DMS 273 (cell line): ENCODE measurements around the gene UQCRC2.
A peak's percentile ranks its signal among the peaks of the same experiment; 100 is the strongest.
"Not testable (repeated sequence)": the region's sequence is repeated elsewhere in the genome, so short reads cannot be mapped to it uniquely, and the experiment has no call there.

Experiments
- DNase-seq: peaks from one replicate; lab custom pipeline; 2025; ENCODE audit not compliant: unreplicated experiment; lab: John Stamatoyannopoulos, UW

The UQCRC2 gene

DNA sequence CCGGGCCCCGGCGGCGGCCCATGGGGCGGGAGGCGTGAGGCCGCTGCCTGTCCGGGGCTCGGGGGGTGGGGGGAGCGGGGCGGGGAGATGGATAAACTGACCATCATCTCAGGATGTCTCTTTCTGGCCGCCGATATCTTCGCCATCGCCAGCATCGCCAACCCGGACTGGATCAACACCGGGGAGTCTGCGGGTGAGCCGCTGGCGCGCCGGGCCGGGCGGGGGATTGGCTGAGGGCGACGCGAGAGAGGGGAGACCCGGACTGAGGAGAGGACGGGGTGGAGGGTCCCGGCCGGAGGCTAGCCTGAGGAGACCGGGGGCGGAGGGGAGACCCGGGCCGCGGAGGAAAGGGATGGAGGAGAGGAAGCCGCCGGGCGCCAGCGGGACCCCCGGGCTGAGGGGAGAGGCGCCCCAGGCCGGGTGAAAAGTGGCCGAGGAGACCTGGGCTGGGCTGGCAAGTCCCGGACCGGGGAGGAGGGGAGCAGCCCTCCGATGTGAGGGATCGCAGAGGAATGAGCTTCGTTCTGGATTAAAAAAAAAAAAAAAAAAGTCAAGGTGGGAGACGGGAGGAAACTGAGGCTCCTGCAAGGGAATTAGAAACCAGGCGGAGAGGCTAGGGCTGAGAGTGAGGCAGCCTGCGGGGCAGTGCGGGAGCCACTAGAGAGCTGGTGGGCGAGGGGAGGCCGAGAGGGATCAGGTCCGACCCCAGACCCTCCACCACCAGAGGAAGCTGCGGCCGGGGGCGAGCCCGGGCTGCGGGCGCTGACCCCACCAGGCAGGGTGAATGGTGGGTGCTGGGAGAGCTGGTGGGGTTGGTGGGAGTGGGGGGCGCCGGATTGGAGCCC lies 55.3 kb downstream of the UQCRC2 start:
- peak; percentile 57 for DNase-seq

DNA sequence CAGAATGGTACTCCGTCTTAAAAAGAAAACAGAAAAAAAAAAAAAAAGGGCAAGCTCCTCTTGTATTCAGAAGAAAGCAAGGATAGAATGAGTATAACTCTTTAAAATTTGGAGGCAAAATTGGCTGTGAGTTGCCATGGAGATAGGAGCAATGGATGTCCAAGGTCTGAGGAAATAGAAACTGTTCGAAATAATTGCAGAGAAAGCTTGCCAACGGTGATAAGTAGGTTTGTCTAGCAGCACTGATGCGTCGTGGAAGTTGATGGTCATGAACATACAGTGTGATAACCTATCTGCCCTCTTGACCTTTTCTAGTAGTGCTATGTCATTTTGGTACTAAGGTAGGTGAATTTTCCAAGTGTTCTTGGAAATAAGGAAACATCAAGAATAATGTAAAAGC lies 57.7 kb downstream of the UQCRC2 start:
- no peak for DNase-seq

DNA sequence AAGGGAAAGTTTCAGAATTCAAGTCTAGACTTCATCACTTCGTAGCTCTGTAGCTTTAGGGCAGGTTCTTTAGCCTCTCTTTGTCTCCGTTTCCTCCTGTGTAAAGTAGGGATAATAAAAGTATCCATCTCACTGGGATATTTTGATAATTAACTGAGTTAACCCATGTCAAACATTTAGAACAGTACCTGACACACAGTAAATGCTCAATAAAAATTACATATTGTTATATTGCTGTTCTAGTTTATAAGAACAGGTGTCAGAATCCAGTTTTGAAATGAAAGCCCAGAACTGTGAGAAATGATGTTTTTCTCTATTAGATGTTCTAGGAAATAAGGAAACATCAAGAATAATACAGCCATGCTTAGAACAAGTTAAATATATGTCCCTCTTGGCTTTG lies 59.1 kb downstream of the UQCRC2 start:
- DNase-seq, result no peak

DNA sequence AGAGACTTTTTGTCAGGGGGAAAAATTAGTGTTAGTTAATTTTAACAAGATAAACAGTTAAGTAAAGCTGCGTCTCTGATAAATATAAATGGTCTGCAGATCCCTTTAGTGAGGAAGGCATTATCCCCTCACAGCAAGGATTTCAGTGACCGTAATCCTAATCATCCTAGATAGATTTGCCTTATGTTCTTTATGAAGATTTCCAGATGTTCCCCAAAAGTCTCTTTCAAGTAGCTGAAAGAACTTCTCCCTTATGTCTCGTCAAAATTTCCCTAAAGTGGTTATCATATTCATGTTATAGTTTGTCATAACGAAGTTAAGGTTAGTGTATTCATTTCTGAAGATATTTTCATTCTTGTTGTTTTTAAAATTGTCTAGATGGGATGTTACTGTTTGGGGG lies 60.3 kb downstream of the UQCRC2 start:
- DNase-seq, result no peak

DNA sequence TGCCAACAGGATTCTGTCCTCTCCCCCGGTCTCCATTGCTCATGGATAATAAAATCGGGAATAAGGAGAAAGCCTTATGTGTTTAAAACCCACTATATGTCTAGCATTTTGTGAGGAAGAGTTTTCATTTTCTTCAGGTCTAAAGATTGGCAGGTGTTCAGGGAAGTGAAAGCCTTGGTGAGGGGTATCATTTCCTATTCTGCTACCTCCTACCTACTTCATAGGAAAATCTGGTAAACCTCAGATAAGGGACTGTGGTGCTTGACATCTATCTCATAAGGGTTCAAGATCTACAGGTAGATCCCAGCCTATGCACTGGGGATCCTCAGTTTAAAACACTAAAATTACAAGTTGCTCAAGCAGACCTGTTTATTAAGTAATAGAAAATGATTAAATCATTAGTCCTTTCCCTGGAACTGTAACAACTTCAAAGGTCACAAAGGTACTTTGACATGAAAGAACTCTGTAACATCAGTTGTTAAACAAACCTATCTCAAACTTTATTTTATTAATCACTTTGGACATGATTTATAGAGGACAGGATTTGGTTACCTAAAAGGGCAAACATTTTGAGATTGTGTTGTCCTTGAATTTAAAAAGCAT lies 61.2 kb downstream of the UQCRC2 start:
- DNase-seq, result no peak

DNA sequence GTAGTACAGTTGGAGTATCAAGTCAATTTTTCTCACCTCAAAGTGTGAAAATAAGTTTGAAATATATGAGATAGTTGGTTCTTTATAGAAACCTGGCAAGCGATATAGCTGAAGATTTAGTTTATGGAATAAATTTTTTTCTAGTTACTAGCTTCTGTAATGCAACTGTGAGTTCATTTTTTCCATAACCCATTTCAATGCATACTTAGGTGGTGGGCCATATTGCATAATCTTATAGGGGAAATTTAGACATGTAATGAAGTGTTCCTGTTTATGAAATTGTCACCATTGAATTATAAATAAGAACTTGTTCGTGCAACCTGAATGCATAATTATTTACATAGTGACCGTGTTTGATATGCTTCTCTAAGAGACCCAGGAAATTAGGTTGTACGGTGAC lies 63.8 kb downstream of the UQCRC2 start:
- no peak for DNase-seq

DNA sequence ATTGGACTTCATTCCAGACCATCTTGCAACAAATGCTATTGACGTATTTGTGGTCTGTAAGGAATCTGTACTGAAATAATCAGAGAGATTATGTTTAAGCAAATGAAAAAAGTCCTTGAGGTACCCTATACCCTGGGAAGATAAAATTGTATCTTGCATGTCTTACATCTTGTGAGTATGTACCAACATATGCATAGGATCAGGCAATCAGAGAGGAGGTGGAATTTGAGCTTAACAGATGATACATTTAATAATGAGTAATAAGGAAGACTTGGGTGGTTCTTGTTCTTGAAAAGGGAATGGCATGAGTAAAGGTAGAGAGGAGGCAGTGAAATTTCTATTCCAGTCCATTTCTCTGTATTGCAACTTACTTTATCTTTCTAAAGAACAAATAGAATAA lies 65.4 kb downstream of the UQCRC2 start:
- DNase-seq, result no peak

DNA sequence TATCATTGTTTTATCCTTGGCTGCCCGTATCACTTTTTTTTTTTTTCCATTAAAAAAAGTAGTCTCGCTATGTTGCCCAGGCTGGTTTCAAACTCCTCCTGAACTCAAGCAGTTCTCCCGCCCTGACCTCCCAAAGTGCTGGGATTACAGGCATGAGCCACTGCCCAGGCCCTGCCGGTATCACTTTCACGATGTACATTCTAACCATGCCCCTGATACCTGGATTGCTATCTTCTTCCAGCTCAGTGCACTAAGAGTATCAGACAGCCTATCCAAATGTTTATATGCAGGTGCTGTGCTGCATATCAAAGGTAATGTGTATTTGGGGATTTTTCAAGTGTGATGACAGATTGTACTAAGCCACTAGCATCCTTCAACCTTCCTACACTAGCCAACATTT lies 69.0 kb downstream of the UQCRC2 start:
- DNase-seq, result no peak

DNA sequence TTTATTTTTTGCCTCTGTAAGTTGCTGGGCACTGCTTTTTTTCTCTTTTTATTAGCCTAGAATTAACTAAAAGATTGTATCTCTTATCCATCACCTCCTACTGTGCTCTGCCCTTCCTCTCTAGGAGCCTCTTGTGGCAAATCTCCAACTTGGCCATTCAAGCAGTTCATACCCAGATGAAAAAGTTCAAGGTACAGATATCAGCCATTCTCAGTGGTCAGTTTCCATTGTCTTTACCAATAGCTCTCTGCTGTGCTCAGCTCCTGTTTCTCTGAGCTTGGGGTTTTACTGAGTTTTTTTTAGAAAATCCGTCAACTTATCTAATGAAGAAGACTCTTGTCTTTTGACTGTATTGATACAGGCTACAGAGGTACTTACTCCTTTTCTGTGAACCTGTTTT lies 70.3 kb downstream of the UQCRC2 start:
- DNase-seq, result no peak

DNA sequence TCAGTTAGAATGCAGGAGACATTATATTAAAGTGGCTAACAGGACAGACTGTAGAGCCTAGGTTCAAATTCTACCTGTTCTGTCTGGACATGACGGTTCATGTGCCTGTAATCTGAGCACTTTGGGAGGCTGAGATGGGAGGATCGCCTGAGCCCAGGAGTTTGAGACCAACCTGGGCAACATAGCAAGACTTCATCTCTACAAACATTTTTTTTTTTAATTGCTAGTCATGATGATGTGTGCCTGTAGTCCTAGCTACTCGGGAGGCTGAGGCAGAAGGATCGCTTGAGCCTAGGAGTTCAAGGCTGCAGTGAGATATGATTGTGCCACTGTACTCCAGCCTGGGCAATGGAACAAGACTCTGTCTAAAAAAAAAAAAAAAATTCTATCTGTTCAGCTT lies 71.6 kb downstream of the UQCRC2 start:
- DNase-seq, result not testable (repeated sequence)

DNA sequence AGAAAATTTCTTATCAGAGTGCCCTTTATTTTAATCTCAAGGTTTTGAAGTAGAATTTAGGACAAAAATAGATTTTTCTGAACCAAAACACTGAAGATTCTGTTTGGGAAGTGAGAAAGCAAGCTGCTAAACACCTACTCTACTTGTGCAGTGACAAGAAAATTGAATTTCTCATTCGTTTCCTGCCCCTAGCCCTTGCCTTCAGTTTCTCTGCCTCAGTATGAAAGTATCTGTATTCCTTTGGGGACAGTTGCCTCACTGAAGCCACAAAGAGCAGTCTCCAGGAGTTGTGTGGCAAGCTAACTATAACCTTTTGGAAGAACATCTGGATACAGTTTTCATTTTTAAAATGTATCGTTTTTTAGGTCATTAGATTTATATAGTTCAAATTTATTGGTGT lies 74.5 kb downstream of the UQCRC2 start:
- no peak for DNase-seq

DNA sequence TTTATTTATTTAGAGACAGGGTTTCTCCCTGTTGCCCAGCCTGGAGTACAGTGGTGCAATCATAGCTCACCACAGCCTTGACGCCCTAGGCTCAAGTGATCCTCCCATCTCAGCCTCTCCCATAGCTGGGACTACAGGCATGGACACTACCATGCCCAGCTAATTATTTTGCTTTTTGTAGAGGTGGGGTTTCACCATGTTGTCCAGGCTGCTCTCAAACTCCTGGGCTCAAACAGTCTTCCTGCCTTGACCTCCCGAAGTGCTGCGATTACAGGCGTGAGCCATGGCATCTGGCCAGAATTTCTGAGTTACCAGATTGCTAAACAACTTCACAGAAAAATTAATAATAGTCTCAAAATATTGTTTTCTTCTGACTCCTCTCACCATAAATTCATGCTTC lies 76.5 kb downstream of the UQCRC2 start:
- DNase-seq, result no peak

DNA sequence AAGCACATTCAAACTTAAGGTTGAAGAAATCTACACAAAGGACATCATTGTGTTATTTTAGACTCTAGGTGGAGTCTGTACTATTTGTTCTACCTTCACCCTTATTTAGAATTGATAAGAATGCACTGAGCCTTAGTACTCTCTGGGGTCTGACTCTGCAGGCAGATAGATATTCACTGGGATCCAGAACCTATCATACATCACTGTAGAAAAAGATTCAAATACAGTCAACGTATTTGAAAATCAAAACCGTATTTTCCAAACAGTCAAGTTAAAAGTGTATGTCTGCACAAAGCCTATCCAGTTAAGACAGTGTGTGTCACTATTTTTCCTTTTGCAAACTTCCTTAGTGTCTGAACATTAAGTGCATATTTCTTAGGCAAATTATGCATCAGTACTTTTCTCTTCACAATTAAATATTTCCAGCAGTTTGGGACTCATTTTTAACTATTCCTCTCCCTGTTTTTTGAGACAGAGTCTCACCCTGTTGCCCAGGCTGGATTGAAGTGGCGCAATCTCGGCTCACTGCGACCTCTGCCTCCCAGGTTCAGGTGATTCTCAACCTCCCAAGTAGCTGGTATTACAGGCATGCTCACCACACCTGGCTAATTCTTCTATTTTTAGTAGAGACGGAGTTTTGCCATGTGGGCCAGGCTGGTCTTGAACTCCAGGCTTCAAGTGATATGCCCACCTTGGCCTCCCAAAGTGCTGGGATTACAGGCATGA lies 77.1 kb downstream of the UQCRC2 start:
- no peak for DNase-seq

DNA sequence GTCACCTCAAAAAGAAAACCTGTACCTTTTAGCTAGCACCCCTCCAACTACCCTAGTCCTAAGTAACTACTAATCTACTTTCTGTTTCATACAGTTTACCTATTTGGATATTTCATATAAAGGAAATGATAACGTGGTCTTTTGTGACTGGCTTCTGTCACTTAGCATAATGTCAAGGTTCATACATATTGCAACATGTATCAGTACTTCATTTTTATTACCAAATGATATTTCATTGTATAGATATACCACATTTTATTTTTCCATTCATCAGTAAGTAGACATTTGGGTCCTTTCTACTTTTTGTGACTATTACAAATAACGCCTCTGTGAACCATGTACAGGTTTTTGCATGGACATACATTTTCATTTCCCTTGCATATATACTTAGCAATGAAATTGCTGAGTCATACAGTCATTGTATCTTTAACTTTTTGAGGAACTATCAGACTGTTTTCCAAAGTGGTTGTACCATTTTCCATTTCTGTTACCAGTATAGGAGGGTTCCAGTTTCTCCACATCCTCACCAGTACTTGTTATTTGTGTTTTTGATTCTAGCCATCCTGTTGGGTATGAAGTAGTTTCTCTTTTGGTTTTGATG lies 78.4 kb downstream of the UQCRC2 start:
- DNase-seq, result no peak
